Esophagus muscularis mucosa (tissue), 4 donors: ENCODE measurements around the gene MARCO.

Experiments used
- EP300 ChIP-seq: sonication (generic); formaldehyde crosslinking; IDR thresholded peaks from one replicate; pipeline ENCODE4 v1.6.1; 2017; ENCODE audit warnings: antibody characterized with exemption
- POLR2A ChIP-seq: fragments of 450-650 bp; IDR thresholded peaks from one replicate; pipeline ENCODE4 v1.6.1; 2017; ENCODE audit warnings: antibody characterized with exemption, moderate library complexity, mild to moderate bottlenecking, low read depth
- TF ChIP-seq, protein P1 (sequence below), 3 experiments: fragments of 200-600 bp in 2 of 3; fragments of 450-650 bp in 1 of 3; sonication (generic) in 2 of 3; IDR thresholded peaks; one replicate each; pipeline ENCODE4 v1.5.1; 2017 to 2019; ENCODE audit warnings: antibody characterized with exemption in 3 of 3, mild to moderate bottlenecking in 2 of 3, moderate library complexity in 1 of 3

GRCh38 chr2:118923371-118923770 is 18.6 kb upstream of the MARCO start:
- TF ChIP-seq, protein P1, sequence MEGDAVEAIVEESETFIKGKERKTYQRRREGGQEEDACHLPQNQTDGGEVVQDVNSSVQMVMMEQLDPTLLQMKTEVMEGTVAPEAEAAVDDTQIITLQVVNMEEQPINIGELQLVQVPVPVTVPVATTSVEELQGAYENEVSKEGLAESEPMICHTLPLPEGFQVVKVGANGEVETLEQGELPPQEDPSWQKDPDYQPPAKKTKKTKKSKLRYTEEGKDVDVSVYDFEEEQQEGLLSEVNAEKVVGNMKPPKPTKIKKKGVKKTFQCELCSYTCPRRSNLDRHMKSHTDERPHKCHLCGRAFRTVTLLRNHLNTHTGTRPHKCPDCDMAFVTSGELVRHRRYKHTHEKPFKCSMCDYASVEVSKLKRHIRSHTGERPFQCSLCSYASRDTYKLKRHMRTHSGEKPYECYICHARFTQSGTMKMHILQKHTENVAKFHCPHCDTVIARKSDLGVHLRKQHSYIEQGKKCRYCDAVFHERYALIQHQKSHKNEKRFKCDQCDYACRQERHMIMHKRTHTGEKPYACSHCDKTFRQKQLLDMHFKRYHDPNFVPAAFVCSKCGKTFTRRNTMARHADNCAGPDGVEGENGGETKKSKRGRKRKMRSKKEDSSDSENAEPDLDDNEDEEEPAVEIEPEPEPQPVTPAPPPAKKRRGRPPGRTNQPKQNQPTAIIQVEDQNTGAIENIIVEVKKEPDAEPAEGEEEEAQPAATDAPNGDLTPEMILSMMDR (IDR thresholded peaks at IDR 0.05): no peak
- TF ChIP-seq POLR2A: no peak
- no peak for TF ChIP-seq EP300
